Dedifferentiated amniotic fluid mesenchymal stem cell (primary cell): ENCODE measurements around the gene SUSD6.

Experiments used
- DNase-seq: peaks from one replicate; pipeline ENCODE4 v3.0.0-alpha.2; 2016; ENCODE audit errors: extremely low spot score

SUSD6 gene

DNA sequence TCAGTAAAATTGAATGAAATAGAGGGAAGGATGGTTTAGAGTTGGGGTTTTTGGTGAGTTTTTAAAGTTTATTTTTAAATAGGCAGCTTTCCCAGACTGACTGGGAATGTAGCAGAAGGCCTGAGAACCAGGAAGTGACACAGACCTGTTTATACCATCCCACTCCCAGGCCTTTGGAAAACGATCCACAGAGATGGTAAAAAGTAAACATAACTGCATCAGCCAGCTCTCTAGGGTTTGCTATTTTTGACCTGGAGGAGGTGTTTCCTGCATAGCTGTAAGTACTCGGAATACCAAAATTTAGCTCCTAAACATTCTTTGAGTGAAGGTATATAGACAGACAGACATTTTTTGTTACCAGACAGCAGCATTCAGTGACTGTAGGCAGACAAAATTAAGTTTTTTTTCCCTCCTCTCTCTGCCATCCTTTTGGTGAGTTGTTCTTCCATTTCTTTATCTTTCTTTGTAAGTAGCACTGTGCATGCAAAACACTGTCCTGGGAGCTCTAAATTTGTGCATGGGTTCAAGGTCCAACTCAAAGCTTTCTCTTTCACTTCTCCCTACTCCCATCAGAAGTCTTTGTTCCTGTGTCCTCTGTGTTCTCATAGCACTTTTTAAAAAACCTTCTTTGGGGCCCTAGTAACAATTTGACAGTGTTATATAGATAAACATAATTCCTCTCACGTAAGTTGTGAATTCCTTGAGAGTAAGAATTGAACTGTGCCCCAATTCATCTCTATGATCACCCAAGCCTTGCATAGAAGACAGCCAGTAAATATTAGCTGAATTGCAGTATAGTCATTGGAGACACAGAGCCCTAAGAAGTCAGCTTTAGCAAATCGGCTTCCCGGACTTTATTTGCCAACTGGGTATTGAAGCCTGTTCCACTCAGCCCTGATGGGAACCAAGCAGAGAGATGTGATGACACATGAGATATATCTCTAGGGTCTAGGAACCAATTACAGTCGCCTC lies 37.4 kb downstream of the SUSD6 start:
- no peak for DNase-seq

DNA sequence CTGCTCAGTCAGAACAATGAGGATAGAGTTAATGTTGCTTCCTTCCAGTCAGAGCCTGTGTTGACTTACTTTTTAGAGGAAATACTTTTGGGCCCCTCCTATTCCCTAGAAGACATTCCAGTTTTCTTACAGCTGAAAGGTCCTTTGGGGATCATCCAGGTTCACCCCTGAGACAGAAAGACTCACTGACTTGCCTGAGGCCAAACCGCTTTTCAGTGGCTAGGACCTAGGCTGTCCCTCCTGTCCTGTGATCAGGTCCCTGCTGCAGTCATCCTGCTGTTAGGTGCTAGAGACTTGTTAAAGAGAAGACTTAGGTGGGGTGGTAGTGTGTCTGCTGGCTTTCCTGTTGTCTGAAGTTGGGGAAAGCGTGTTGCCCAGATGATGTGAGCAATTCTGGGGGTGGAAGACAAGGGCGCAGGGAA lies 39.6 kb downstream of the SUSD6 start:
- no peak for DNase-seq

DNA sequence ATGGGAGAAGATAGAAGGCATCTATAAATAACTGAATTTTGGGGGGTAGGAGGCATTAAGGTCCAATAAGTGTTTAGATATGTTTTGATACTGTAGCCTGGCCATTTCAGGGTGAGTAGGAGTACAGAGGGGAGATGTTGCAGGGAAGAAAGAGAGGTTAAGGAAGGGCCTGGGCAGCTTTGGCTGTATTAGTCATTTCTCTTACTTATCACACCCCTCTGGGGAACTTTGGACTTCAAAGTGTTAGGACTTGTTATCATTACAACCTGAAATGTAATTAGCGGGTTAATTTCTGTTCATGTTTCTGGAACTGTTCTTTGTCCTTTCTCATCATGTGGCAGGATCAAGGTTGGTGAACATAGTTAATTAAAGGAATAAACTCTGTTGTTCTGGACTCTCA lies 40.3 kb downstream of the SUSD6 start:
- no peak for DNase-seq

DNA sequence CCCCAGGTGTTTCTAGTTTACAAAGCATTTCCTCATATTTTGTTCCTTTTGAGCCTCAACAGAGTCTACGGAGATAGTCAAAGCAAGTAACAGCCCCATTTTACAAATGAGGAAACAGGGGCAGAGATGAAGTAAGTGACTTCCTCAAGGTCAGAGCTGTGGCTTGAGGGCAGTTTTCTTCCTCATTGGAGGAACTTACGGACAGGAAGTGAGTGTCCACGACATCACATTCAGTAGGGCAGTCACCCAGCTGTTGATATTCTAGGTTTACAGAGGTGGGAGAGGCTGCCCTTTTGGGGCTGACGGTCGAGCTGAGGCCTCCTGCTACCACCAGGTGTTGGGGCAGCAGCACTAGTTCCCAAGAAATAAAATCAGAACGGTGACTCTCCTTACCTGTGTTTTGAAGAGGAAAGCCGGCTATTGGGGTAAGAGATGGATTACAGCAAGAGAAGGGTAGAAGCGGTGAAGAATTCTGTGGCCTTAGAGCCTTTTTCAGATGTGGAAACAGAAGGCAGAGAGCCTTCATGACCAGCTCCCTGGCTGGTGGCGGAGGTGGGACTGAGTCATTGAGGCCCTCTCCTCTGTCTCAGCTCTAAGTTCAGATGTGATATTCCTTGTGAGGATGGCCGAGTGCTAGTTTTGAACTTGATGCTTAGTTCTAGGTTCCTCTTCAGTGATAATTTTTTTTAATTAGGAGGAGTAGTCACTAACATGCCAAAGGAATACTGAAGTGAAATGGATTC lies 41.7 kb downstream of the SUSD6 start:
- no peak for DNase-seq

DNA sequence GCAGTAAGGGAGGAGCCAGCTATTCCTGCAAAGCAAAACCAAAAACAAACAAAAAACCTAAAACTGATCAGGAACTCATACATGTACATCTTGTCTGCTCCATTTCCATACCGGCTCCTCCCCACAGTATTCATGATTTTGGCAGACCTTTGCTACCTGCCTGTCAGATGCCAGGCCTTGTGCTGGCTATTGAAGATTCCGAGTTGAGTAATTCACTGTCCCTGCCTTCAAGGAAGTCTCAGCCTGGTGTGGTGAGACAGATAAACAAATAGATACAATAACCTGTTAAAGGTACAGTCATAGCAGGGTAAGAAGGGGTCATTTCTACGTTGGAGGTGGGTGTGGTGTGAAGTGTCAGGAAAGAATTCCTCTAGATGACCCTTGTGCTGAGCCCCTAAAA lies 42.7 kb downstream of the SUSD6 start:
- no peak for DNase-seq

DNA sequence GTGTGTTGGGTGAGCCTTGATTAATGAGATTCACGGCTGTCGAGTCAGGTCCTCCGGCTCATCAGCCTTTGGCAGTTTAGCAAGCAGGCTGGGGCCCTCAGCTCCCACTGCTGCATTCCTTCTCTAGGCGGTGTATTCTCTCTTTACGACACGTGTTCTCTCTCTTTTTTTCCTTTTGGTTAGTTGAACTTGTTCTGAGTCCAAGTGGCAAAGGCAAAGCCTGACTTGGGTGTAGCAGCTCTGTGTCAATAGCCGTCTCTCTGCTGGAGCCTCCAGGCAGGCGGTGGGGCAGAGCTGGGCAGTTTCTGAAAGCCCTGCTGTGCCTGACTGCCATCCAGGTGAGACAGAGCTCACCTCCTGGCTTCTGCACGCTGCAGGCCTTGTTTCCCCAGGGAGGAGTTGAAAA lies 46.6 kb downstream of the SUSD6 start:
- peak; percentile 30 for DNase-seq

DNA sequence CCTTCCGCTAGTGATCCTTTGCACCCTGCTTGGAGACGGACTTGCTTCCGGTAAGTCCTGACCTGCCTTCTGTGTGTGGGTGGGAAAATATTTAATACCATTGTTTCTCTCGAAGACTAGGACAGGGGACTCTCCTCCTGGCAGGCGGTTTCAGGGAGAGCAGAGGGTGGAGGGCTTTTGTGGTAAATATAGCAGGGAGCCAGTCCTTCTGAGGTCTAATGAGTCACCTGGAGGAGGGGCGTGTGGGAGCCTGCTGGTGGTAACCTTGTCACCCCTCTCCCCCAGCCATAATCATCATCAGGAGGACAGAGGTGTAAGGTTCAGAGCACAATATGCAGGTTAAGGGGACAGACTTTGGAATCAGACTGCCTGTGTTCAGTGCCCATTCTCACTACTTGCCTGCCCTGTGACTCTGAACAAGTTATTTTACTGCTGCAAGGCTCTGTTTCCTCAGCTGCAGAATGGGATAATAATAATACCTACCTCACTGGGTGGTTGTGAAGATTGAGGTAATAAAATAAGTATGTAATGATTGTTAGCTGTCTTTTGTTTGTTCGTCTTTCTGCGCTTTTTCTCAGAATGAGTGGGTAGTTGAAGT lies 47.4 kb downstream of the SUSD6 start:
- no peak for DNase-seq

DNA sequence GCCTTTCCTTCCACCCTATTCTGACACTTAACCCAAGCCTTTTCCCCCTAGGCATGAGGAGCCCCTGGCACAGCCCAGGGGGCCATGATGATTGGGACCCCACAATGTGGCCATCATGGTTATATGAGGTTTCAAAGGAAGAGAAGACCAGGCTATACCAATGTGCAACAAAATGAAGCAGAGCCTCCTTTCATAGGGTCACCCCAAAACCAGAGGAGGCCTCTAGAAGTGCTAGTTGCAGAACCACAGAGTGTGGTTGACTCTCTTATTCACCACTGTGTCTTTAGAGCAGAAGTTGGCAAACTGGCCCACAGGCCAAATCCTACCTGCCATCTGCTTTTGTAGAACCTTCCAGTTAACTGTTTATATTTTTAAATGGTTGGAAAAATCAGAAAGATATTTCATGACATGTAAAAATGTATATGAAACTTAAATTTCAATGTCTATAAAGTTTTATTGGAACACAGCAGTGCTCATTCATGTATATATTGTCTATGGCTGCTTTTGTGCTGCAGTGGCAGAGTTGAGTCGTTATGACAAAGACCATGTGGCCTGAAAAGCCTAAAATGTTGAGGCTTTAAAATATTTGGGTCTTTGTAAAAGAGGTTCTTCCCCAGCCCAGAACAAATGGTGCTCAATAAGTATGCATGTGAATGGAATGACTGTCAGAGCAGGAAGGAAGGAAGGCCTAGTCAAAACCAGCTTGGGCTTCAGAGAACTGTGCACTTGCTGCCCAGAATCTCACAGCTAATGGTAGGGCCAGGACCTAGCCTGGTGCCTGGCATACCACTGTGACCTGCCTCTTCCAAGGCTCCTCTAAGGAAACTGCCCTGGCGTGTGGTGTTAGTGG lies 49.2 kb downstream of the SUSD6 start:
- no peak for DNase-seq

DNA sequence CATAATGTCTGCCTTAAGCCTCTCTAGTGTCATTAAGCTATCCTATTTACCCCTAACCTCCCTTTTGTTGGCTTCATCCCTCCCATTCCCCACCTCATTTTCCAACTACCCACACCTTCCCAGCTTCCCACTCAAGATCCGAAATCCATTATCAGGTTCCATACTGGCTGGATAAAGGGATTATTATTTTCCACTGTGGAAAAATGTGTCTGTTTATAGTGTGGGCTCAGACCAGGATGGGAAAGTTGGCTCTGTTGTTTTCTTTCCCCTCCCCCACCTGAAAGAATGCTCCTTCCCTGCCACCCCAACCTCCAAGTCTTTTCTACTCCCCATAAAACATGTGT lies 49.8 kb downstream of the SUSD6 start:
- no peak for DNase-seq

DNA sequence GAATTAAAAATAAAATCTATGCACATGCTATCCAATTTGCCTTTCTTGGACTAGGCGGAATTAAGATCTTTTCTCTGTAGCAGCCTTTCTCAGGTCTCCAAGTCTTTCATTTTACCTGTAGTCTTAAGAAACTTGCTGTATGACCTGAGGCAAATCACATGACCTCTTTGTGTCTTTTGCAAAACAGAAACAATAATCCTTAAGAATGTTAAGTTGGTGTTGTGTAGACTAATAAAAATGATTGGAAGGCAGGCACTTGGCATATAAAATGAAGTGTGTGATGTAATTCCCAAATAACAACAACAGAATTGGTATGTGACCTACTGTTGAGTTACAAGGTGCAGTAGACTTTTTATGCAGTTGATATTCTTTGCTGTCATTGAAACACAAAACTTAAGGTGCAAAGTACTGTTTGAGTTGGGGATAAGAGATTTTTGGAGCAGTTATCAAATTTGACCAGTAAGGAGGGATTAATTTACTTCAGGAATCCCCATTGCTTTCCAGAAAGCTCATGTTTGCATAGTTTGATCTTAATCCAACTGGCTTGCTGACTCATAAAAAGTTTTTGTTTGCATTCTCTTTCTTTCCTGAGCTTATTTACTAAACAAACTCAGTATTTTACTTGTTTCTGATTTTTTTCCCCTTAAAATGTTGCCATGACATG lies 51.4 kb downstream of the SUSD6 start:
- DNase-seq: no peak

DNA sequence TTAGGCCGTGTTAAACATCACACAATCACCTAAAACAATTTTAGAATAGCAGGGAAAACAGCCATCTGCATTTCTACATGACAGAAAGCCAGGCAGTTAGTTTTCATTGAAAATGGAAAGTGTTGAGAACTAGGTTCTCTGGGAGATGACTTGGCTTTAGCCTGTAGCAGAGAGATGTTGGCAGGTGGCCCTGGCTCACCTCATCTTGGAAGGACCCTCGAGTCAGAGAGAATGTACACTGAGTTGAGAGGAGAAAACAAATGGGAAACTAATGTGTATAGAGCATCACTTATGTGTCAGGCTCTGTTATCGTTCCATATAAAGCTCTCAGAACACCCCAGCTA lies 51.9 kb downstream of the SUSD6 start:
- no peak for DNase-seq

DNA sequence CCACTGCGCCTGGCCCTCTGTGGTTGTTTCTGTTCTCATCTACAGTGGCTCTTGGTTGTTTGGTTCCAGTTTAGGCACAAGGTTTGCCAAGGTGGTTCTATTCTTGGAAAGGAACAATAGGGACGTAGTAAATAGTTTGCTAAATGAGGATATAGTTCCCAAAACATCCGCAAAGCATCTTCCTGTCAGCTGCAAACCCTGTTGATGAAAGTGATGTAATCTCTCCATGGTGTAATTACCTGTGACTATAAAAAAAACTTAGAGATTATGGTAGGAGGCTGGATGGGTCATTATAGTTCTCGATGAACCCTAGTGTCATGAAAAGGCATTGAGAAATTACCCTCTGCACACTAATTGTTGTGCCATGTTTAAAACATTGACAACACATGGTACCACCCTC lies 52.9 kb downstream of the SUSD6 start:
- no peak for DNase-seq

DNA sequence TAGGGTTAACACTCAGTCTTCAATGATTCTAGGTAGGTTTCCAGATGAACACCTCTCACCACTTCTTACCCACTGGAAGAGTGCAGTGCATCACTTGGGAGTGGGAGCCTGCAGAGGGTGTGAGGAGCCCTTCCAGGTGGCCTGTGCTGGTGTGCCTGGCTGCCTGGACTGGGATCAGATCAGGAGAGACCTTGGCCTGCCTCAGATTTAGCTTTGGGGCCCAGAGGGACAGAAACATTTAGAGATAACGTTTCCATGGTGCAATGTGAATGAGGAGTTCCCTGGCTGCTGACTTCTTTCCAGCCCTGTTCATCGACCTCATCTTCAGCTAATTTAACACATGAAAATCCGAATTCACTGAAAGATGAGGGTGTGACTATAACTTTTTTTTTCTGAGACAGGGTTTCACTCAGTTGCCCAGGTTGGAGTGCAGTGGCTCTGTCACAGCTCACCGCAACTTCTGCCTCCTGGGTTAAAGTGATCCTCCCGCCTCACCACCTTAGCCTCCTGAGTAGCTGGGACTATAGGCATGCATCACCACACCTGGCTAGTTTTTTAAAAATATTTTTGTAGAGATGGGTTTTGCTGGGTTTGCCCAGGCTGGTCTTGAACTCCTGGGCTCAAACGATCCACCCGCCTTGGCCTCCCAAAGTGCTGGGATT lies 53.6 kb downstream of the SUSD6 start:
- DNase-seq: no peak

DNA sequence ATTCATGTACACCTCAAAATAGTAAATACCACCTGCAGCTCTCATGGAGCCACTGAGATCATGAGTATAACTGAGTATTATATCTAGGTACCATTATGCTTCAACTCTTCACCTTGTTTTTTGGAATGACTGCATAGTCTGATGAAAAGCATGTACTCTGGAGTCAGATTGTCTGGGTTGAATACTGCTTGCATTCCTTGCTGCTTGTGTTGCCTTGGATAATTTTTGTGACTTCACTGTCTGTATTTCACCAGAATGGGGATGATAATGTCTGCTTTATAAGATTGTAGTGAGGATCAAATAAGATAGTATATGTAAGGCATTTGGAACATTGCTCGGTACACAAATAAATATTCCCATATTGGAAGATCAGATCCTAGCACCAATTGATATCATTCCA lies 54.2 kb downstream of the SUSD6 start:
- DNase-seq: no peak

DNA sequence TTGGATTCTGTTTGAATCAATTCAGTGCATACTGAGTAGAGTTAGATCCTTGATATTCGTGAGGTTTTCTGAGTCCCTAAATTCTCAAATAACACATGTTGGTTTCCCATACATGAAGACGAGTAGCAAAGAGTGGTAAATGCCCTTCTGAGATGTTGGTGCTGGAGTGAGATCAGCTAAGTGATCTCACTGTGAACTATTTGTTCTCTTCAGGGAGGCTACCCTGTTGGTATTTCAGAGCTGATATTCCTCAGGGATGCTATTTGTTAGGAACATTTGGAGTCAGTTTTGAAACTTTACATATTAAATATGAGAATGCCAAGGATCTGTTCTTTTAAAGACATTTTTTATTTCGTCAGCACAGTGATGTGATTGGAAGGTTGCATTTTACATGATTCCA lies 54.7 kb downstream of the SUSD6 start:
- no peak for DNase-seq

DNA sequence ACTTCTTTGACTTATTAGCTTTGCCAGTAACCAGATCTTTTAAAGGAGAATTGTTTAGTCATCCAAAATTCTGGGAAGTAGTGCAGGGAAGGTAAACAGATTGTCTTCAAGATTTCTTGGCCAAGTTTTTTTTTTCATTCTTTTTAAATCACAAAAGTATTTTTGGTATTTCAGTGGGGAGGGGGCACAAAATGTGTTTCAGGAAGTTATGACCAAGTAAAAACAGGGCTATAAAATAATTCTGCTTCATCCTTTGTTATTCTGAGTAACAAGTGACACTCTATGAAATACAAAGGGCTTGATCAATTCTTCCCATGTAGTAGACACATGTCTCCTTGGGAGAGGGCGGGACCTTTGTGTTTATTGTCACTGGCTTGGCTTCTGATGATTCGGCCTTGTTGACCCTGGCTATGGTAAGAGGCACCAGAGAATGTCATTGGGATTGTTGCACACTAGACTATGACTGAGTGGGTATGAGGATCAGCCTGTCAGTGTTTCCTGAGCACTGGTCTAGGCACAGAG lies 55.4 kb downstream of the SUSD6 start:
- DNase-seq: peak; percentile 40

DNA sequence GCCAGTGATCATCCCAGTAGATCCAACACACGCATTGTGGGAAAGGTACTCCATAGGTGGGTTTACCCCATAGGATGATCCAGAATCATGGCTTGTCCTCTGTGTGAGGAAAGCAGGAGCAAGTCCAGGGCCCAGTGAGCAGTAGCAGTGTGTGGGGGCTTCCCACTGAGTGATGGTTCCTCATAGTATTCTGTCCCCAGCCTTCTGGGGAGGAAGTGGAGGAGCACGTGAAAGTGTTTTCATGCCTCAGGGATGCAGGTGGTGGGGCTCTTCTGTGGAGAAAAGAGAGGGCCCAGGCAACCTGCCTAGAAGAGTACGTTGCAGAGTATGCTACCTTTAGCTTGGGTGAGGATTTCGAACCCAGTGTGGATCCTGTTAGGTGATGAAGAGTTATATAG lies 56.5 kb downstream of the SUSD6 start:
- no peak for DNase-seq

DNA sequence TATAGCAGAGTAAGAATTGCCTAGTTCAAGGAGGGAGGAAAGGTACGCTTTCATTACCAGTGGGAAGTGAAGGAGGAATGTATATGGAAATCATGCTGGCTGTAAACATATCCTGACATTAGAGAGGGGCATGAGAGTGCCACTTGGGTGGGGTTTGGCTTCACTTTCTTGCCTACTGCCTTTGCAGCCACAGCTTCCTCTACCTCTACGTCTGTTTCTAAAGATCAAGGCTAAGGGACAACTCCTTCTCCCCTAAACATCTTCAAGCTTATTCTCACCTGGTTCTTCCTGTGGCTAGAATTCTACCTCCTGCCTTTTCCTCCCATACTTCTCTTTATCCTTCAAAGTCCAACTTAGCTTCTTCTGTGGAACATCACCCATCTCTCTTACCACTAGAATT lies 58.0 kb downstream of the SUSD6 start:
- no peak for DNase-seq

DNA sequence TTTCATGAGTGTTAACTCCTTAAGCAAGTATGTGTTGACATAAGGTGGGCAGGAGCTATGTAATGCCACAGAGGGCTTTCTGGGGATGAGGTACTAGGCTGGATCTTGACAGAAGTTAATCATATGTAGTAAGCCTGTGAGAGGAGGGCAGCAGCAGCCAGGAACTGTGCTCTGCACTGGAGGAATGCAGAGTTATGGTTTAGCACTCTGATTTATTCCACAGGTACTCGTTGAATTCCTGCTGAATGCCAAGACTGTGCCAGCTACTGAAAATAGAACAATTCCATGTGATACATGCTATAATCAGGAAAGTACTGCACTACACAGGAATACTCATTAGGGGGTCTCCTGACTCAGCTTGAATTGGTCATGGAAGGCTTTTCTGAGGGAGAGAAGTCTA lies 58.7 kb downstream of the SUSD6 start:
- no peak for DNase-seq

DNA sequence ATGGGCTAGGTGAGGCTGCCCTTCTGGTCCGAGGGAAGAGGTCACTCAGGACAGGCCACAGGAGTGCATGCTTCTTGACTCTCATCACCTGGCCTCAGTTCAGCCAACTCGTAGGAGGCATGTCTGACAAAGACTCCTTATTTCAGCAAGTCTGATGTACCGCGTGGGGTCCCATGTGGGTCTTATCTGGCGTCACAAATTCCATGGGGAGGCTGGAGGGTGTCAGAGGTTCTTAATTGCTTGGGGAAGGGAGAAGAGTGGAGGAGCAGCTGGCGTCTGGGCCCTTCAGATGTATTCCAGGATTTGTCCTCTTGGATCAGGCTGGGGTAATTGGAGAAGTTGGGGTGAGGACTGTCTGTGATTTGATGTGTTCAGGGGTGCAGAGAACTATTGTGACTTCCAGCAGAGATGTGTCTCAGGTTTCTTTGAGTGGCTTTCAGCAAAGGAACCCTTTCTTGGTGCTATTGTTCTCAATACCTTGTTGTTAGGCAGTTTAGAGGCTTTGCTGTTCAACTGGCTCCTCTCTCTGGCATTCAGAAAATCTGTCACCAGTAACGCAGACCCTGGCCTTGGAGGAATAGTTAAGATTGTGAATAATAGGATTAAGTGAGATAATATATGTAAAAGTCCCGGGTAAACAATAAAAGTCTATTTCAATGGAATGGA lies 60.1 kb downstream of the SUSD6 start:
- no peak for DNase-seq
